ENCODE data around the gene ZNF652. TPM values are rescaled to one million over a fixed set of nuclear protein-coding genes. Genes with fewer than 3 reads are reported as not detected.
"Not testable (repeated sequence)": the region's sequence is repeated elsewhere in the genome, so short reads cannot be mapped to it uniquely, and the experiment has no call there.

Gene ZNF652
- total RNA-seq: 13.0 and 23.0 TPM in 2 replicates

DNA sequence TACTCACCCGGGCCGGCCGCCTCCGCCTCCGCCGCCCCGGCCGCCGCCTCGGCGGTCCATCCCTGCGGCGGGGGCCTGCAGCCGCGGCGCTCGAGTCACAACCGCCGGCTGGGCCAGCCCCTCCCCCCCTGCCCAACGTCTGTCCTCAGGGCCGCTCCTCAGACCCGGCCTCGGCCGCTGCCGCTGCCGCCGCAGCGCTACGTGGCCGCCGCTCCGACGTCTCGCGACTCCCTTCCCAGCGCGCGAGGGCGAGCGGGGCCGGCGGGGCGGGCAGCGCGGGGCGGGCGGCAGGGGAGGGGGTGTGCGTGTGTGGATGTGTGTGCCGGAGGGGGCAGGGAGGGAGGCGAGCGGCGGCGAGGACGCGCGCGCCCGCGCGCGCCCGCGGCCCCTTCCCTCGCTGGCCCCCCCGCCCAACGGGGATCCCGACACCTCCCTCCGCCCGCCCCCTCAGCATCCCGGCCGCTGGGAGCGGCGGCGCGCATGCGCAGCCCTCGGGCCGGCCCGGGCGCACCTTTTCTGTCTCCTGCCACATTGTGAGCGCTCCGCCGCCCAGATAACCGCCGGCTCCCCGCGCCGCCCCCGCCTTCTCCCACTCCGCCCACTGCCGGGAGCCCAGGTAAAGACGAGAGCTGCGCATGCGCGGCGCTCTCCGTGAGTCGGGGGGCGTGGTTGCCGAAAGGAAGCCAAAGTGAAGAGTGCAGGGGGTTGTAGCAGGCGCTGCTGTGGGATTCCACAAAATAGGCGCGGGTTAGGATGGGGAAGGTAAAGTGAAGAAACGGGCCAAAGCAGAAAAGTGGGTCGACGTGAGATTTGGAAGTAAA, at the start of gene ZNF652:
Gene ZNF652, minus strand, starts transcription at position 349 of the 821 bp plus-strand sequence. CDS start 44,525 bp downstream, outside the sequence.
- DNase-seq (ENCODE audit: extremely low read depth, low read depth, low spot score): no peak

GRCh38 chr17:49409066-49409465, 47.0 kb upstream of the ZNF652 start:
- no peak for DNase-seq (ENCODE audit: extremely low read depth, low read depth, low spot score)

- DNase-seq (ENCODE audit: extremely low read depth, low read depth, low spot score): peak; percentile 10
Measured at GRCh38 chr17:49407981-49408501, 46.0 kb upstream of the ZNF652 start.

DNA sequence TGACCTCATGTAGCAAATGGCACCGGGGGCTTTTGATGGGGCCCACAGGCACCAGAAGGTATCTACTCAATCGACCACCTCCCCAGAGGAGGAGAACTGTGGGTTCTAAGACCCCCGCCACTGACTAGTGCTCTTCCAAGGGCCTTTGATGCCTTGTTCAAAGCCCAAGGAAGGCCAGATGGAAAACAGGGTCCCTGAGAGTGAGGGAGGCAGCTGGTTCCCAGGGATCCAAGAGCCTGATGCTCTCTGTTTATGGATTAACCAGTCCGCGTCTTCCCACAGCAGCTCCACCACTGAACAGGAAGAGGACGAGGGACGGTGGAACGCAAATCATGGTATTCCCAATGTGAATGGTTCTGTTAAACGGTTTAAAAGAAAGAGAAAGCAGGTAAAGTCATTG, 45.0 kb upstream of the ZNF652 start:
- no peak for DNase-seq (ENCODE audit: extremely low read depth, low read depth, low spot score)

GRCh38 chr17:49406421-49407061, 44.5 kb upstream of the ZNF652 start:
- no peak for DNase-seq (ENCODE audit: extremely low read depth, low read depth, low spot score)

- no peak for DNase-seq (ENCODE audit: extremely low read depth, low read depth, low spot score)
Measured at GRCh38 chr17:49404906-49405305, 42.9 kb upstream of the ZNF652 start.

DNA sequence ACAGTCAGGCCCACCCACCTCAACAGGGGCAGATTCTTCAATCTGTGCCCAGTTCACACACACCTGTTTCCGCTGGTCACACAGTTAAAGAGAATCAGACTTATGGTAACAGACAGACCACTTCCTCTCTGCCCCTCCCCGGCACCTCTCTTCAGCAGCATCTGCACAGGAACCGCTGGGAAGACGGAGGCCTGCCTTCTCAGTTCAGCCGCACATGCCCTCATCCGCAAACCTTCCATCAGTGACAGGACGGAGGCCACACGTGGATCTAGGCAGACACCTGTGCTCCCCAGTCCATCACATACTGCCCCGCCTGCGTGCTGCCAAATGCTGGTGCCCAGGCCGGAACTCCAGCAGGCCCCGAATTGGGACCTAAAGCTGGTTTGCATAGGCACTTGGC, 42.3 kb upstream of the ZNF652 start:
- no peak for DNase-seq (ENCODE audit: extremely low read depth, low read depth, low spot score)

DNA sequence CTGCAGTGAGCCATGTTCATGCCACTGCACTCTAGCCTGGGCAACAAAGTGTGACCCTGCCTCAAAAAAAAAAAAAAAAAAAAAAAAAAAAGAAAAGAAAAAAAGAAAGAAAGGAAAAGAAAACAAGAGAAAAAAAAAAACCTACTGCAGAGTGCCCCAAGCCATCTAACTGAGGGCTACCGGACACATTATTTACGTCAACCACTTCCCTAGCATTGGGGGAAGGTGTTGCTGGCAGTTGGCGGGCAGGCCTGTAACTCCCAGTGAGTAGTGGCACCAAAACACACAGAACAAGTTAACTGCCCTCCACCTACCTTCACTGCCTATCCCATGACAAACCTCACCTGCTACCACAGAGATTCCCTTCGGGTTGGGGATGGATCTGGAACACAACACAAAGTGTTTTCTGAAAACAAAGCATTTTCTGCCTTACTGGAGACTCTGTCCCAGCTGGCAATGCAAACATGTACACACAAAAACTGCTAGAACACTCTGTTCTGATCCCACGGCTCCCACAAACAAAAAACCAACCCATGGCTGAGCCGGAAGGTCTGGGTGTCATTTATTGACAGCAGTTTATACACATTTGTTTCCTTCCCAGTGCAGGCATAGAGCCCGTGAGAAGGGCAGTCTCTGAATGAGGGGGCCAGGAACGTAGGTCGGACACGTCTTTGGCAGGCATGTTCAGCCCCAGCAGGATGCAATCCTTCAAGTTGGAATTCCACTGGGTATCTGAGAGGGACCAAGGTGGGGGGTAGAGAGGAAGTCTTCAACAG, 41.7 kb upstream of the ZNF652 start:
- no peak for DNase-seq (ENCODE audit: extremely low read depth, low read depth, low spot score)

GRCh38 chr17:49402706-49403105, 40.7 kb upstream of the ZNF652 start:
- no peak for DNase-seq (ENCODE audit: extremely low read depth, low read depth, low spot score)

GRCh38 chr17:49401971-49402611, 40.0 kb upstream of the ZNF652 start:
- no peak for DNase-seq (ENCODE audit: extremely low read depth, low read depth, low spot score)

DNA sequence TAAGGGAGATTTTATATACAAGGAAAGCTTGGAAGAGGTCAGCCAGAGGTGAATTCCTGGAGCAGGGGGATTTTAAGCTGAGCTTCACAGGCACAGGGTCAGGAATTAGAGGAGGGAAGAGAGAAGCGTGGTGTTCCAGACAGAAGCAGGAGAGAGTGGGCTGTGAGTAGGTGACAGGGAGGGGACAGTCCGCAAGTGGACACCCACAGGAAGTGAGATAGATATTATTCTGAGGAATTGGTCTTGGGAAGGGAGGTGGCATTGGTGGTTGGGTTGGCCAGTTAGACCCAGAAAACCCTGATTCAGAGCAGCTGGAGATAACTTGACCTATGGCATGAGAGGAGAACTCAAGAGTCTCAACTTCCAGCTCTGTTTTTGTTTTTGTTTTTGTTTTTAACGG, 37.9 kb upstream of the ZNF652 start:
- DNase-seq (ENCODE audit: extremely low read depth, low read depth, low spot score): no peak

DNA sequence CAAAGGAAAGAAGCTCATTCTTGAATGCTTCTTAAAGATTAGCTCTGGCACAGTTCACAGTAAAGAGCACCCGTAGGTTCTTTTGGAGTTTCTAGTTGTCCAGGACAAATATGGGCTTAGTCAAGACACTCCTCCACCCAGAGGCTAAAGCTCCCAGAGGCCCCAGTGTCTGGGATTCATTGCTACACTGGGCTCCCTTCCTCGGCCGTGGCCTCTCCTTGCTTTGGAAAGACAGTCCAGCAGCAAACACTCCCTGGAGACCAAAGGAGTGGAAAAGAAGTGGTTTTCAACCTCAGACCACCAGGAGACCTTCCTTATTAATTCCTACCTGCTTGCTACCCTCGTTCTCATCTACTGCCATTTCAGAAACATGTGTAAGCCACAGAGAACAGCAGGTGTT, 35.5 kb upstream of the ZNF652 start:
- DNase-seq (ENCODE audit: extremely low read depth, low read depth, low spot score): no peak

GRCh38 chr17:49393491-49394255, 31.6 kb upstream of the ZNF652 start:
- DNase-seq (ENCODE audit: extremely low read depth, low read depth, low spot score): no peak

GRCh38 chr17:49390548-49391324, 28.7 kb upstream of the ZNF652 start:
- DNase-seq (ENCODE audit: extremely low read depth, low read depth, low spot score): no peak

DNA sequence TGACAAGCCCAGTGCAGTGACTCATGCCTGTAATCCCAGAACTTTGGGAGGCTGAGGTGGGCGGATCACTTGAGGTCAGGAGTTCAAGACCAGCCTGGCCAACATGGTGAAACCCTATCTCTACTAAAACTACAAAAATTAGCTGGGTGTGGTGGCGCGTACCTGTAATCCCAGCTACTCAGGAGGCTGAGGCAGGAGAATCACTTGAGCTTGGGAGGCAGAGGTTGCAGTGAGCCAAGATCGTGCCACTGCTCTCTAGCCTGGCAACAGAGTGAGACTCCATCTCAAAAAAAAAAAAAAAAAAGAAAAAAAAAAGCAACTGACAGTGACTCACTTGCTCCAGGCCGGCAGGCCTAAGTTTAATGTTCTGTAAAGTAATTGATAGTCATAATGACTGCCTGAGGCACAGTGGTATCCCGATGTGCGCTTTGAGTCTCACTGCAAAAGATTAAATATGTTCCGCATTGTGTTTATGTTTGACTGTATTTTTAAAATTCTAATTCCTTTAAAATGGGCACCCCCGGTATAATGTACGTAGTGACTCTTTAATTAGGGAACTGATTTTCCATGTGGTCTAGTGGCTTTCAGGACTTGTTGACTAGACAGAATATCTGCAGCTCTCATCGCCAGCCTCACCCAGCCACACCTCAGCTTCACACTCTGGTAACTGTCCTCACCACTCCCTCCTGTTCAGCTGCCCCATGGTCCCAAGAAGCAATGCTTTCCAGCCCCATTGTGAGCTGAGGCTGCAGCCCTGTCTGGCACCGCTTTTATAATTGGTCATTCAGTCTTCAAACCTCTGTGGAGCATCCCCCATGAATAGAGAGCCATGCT, 27.7 kb upstream of the ZNF652 start:
- not testable (repeated sequence) for DNase-seq (ENCODE audit: extremely low read depth, low read depth, low spot score)

- DNase-seq (ENCODE audit: extremely low read depth, low read depth, low spot score): no peak
Measured at GRCh38 chr17:49388692-49389513, 26.9 kb upstream of the ZNF652 start.

DNA sequence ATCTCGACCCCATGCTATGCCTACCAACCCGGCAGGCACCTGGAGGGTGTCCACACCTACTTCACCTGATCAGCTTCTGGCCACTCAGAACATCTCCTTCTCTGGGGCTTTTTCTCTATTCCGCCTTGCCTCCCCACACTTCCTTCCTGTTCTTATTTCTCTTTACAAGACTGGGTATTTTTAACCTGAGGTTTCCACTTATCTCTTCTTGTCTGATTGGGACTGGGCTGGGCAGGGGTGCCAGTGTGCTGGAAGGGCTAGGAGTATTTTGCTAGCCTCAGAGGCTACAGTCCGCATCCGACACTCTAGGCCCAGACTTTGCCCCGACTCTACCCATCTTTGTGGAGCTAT, 26.2 kb upstream of the ZNF652 start:
- DNase-seq (ENCODE audit: extremely low read depth, low read depth, low spot score): no peak
